GM23248 (cell line): ENCODE measurements around the gene CHN2. TPM values are rescaled to one million over a fixed set of nuclear protein-coding genes. Genes with fewer than 3 reads are reported as not detected.
A peak's percentile ranks its signal among the peaks of the same experiment; 100 is the strongest.

Experiments
- DNase-seq: peaks from one replicate; pipeline ENCODE4 v3.0.0-alpha.2; 2015
- H2AFZ ChIP-seq: fragments of 200-600 bp; sonication (generic); 2 replicates; pipeline ENCODE4 v1.6.1; 2016; ENCODE audit warnings: antibody characterized with exemption
- H3F3A ChIP-seq: fragments of 200-600 bp; sonication (generic); 2 replicates; pipeline ENCODE4 v1.6.1; 2016; ENCODE audit warnings: mild to moderate bottlenecking, antibody characterized with exemption, mixed run types; ENCODE audit not compliant: insufficient read depth
- H3K27ac ChIP-seq: fragments of 200-600 bp; sonication (generic); 2 replicates; pipeline ENCODE4 v1.5.1; 2016; ENCODE audit warnings: mild to moderate bottlenecking
- H3K27me3 ChIP-seq: fragments of 200-600 bp; sonication (generic); replicated peaks from 2 replicates; pipeline ENCODE4 v1.6.1; 2016; ENCODE audit warnings: mild to moderate bottlenecking; ENCODE audit not compliant: insufficient read depth
- H3K36me3 ChIP-seq: fragments of 200-600 bp; sonication (generic); 2 replicates; pipeline ENCODE4 v1.6.1; 2016; ENCODE audit warnings: low read depth, mild to moderate bottlenecking
- H3K4me1 ChIP-seq: fragments of 200-600 bp; sonication (generic); 2 replicates; pipeline ENCODE4 v1.6.1; 2016; ENCODE audit warnings: mild to moderate bottlenecking; ENCODE audit not compliant: insufficient read depth
- H3K4me2 ChIP-seq: fragments of 200-600 bp; sonication (generic); one replicate; pipeline ENCODE4 v1.6.1; 2016; ENCODE audit warnings: mild to moderate bottlenecking; ENCODE audit not compliant: unreplicated experiment
- H3K4me3 ChIP-seq: fragments of 200-600 bp; sonication (generic); 2 replicates; pipeline ENCODE4 v1.5.1; 2016; ENCODE audit warnings: mild to moderate bottlenecking
- H3K79me2 ChIP-seq: fragments of 200-600 bp; sonication (generic); 2 replicates; pipeline ENCODE4 v1.6.1; 2016; ENCODE audit warnings: mild to moderate bottlenecking; ENCODE audit not compliant: insufficient read depth
- H3K9ac ChIP-seq: fragments of 200-600 bp; sonication (generic); 2 replicates; pipeline ENCODE4 v1.6.1; 2016; ENCODE audit warnings: mild to moderate bottlenecking
- H3K9me2 ChIP-seq: fragments of 200-600 bp; sonication (generic); 2 replicates; pipeline ENCODE4 v1.6.1; 2016; ENCODE audit warnings: mixed run types, mild to moderate bottlenecking, moderate library complexity; ENCODE audit not compliant: insufficient read depth
- H3K9me3 ChIP-seq: fragments of 200-600 bp; sonication (generic); one replicate; pipeline ENCODE4 v1.6.1; 2017; ENCODE audit warnings: low read depth
- H4K20me1 ChIP-seq: fragments of 200-600 bp; sonication (generic); 2 replicates; pipeline ENCODE4 v1.6.0; 2016; ENCODE audit not compliant: insufficient read depth
- EZH2 ChIP-seq: fragments of 200-600 bp; sonication (generic); IDR thresholded peaks from 2 replicates; pipeline ENCODE4 v1.6.1; 2018; ENCODE audit warnings: antibody characterized with exemption, mild to moderate bottlenecking; ENCODE audit not compliant: insufficient read depth, poor library complexity, severe bottlenecking
- EZH2phosphoT487 ChIP-seq: fragments of 200-600 bp; sonication (generic); IDR thresholded peaks from 2 replicates; pipeline ENCODE4 v1.6.1; 2018; ENCODE audit warnings: antibody characterized with exemption, moderate library complexity, mild to moderate bottlenecking, low read depth; ENCODE audit not compliant: insufficient read depth
- WGBS, 2 experiments: methylation state at CpG; one replicate each; pipeline ENCODE4 v1.1.6; 2015 to 2017; ENCODE audit warnings: low lambda C conversion rate in 2 of 2, low coverage in 1 of 2; ENCODE audit errors: missing lambda C conversion rate in 2 of 2; 5-methylcytosine and 5-hydroxymethylcytosine counted together
- in situ Hi-C: fragments of 300-500 bp; cut with MboI; formaldehyde crosslinking; loops from 2 replicates; pipeline ENCODE4 v1.15.0; 2020
- polyA plus RNA-seq: library from polyadenylated mRNA; unstranded; fragments of >200 nt; fragmentation: Nextera tagmentation; extraction: Ambion mirVana; gene quantifications from 2 replicates; pipeline ENCODE4 v1.2.1, GENCODE V29; 2016
- total RNA-seq: library from RNA; depleted of rRNA; stranded (reverse); fragments of >200 nt; shearing (Covaris generic); gene quantifications from 2 replicates; pipeline ENCODE4 v1.2.3, GENCODE V29; 2014

Gene CHN2
- total and polyA plus RNA-seq, 2 experiments from 2014 or later = 1.5 to 2.3 TPM

DNA sequence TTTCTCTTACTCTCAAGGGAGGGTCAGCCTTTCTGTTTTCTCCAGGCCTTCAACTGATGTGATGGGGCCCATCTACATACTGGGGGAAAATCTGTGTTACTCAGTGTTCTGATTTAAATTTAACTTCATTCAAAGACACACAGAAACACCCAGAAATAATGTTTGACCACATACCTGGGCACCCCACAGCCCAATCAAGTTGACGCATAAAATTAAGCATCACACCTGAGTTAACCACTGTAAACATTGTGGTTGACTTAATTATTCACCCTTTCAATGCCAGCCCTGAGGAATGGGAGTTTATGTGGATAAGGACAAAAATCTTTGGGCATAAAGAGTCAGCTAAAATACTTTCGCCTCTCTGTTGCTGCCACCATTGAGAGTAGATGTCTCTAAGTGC, 10.0 kb upstream of the CHN2 start:
- Histone ChIP-seq H3K27me3 (peaks cover 36% of the 10 kb centered on the region), H3K4me3 (no peak overlapping the region), H3K36me3 (no peaks in the 10 kb centered on the region), H3K4me1 (no peaks in the 10 kb centered on the region), H3K9me3 (no peaks in the 10 kb centered on the region), H3K27ac (no peak overlapping the region), H4K20me1 (no peaks in the 10 kb centered on the region), H3K79me2 (no peaks in the 10 kb centered on the region), H3K9ac (no peak overlapping the region), H3K4me2 (no peak overlapping the region), H2AFZ (no peak overlapping the region), H3F3A (no peaks in the 10 kb centered on the region), H3K9me2 (no peaks in the 10 kb centered on the region)
- in situ Hi-C loops = no loop called here
- WGBS, 2 experiments = 83 to 86% methylated on average over 2 of the region's 2 CpGs
- no peak for TF ChIP-seq EZH2
- TF ChIP-seq EZH2phosphoT487 = no peak
- no peak for DNase-seq

- peaks cover 35% of the 10 kb centered on the region for H3K27me3 ChIP-seq
- no peak overlapping the region for H2AFZ ChIP-seq
- no peaks in the 10 kb centered on the region for H3K9me3 ChIP-seq
- no peak overlapping the region for H3K4me3 ChIP-seq
- 76 to 85% methylated on average over 6 of the region's 6 CpGs for WGBS, 2 experiments
- H3K36me3 ChIP-seq = no peaks in the 10 kb centered on the region
- H3K9me2 ChIP-seq = no peaks in the 10 kb centered on the region
- no peak for DNase-seq
- H3K4me1 ChIP-seq = no peaks in the 10 kb centered on the region
- no peaks in the 10 kb centered on the region for H4K20me1 ChIP-seq
- H3K27ac ChIP-seq = no peak overlapping the region
- in situ Hi-C loops = no loop called here
- H3F3A ChIP-seq = no peaks in the 10 kb centered on the region
- no peak overlapping the region for H3K4me2 ChIP-seq
- TF ChIP-seq EZH2 (no peak), EZH2phosphoT487 (no peak)
- no peak overlapping the region for H3K9ac ChIP-seq
- H3K79me2 ChIP-seq = no peaks in the 10 kb centered on the region
These were observed 9.0 kb upstream of the CHN2 start for GRCh38 chr7:29185613-29186012.

- peak; percentile 52 for DNase-seq
- Histone ChIP-seq H3K9ac (no peak overlapping the region), H3K4me1 (no peaks in the 10 kb centered on the region), H3K27me3 (peaks cover 39% of the 10 kb centered on the region), H3K36me3 (no peaks in the 10 kb centered on the region), H2AFZ (no peak overlapping the region), H3K79me2 (no peaks in the 10 kb centered on the region), H3K9me3 (no peaks in the 10 kb centered on the region), H3K4me3 (no peak overlapping the region), H3K9me2 (no peaks in the 10 kb centered on the region), H3K4me2 (no peak overlapping the region), H4K20me1 (no peaks in the 10 kb centered on the region), H3K27ac (no peak overlapping the region), H3F3A (no peaks in the 10 kb centered on the region)
- in situ Hi-C loops = no loop called here
- 19% methylated on average over 15 to 16 of the region's 16 CpGs for WGBS, 2 experiments
- TF ChIP-seq EZH2 (no peak), EZH2phosphoT487 (no peak)
These were observed 4.8 kb upstream of the CHN2 start for GRCh38 chr7:29189743-29190201.

GRCh38 chr7:29190349-29191045, 4.1 kb upstream of the CHN2 start:
- Histone ChIP-seq H3K27ac (no peak overlapping the region), H4K20me1 (no peaks in the 10 kb centered on the region), H3K4me2 (no peak overlapping the region), H3K9me2 (no peaks in the 10 kb centered on the region), H3K4me1 (no peaks in the 10 kb centered on the region), H2AFZ (no peak overlapping the region), H3K36me3 (no peaks in the 10 kb centered on the region), H3K9me3 (no peaks in the 10 kb centered on the region), H3K27me3 (peaks cover 46% of the 10 kb centered on the region), H3K79me2 (no peaks in the 10 kb centered on the region), H3K9ac (no peak overlapping the region), H3K4me3 (no peak overlapping the region), H3F3A (no peaks in the 10 kb centered on the region)
- in situ Hi-C loops = no loop called here
- WGBS, 2 experiments = 63 to 74% methylated on average over 5 of the region's 5 CpGs
- no peak for DNase-seq
- no peak for TF ChIP-seq EZH2
- TF ChIP-seq EZH2phosphoT487 = no peak
